ENCODE data around the gene VWCE.
"Not testable (repeated sequence)": the region's sequence is repeated elsewhere in the genome, so short reads cannot be mapped to it uniquely, and the experiment has no call there.

- not testable (repeated sequence) for TF ChIP-seq CTCF (IDR thresholded peaks at IDR 0.05; ENCODE audit: low read depth, low read length, poor library complexity, severe bottlenecking); EZH2phosphoT487 (IDR thresholded peaks at IDR 0.05; ENCODE audit: borderline replicate concordance, low read length)
Observed at GRCh38 chr11:61226457-61227137, 68.5 kb downstream of the VWCE start.
